GM12878 (cell line): ENCODE results near the gene PTPN22. TPM values are rescaled to one million over a fixed set of nuclear protein-coding genes. Genes with fewer than 3 reads are reported as not detected.

ENCODE experiments used
- ATAC-seq: fragments of 200-7000 bp; cut with Tn5 transposase; 3 replicates; pipeline ENCODE4 v1.9.1; 2020; ENCODE audit warnings: mild to moderate bottlenecking, moderate library complexity
- BruUV-seq: library from RNA; stranded (reverse); fragments of 400-500 nt; replicated peaks from 2 replicates; lab custom pipeline; 2021; lab: Mats Ljungman, UMichigan
- CTCF ChIA-PET: fragments of 300-600 bp; sonication (Branson Sonifier 250); formaldehyde crosslinking; extraction: SDS; loops from one replicate; lab custom pipeline; 2021; ENCODE audit warnings: inconsistent platforms; lab: Yijun Ruan, JAX
- POLR2A ChIA-PET: fragments of 350-600 bp; formaldehyde crosslinking; extraction: SDS; loops from one replicate; lab custom pipeline; 2021; ENCODE audit warnings: inconsistent platforms; lab: Charles Lee
- RAD21 ChIA-PET: fragments of 300-600 bp; sonication (Branson Sonifier 250); formaldehyde crosslinking; loops from one replicate; lab custom pipeline; 2023; ENCODE audit warnings: antibody characterized with exemption; ENCODE audit not compliant: unreplicated experiment; lab: Charles Lee
- SMC1A ChIA-PET: fragments of 300-600 bp; sonication (Branson Sonifier 250); formaldehyde crosslinking; loops from one replicate; lab custom pipeline; 2023; ENCODE audit not compliant: unreplicated experiment, uncharacterized antibody; lab: Charles Lee
- DNase-seq: peaks from one replicate; pipeline ENCODE4 v3.0.0-alpha.2; 2011; ENCODE audit warnings: low read depth, low spot score
- FAIRE-seq: peaks from 3 replicates; lab custom pipeline; 2011; peaks lifted over from hg19 to GRCh38; lab: Jason Lieb, UNC
- H2AFZ ChIP-seq: 2 replicates; pipeline ENCODE4 v1.6.0; 2011; ENCODE audit warnings: low read depth, low read length, control low read depth; ENCODE audit not compliant: control insufficient read depth
- H3K27ac ChIP-seq: 2 replicates; pipeline ENCODE4 v1.5.1; 2011; ENCODE audit warnings: control low read depth; ENCODE audit not compliant: control insufficient read depth, insufficient read depth
- H3K27me3 ChIP-seq, 2 experiments: replicated peaks in 1 of 2; 2 replicates each; pipeline versions ENCODE4 v1.6.0 to v1.6.1; 2011; ENCODE audit warnings: low read length in 1 of 2; ENCODE audit not compliant: control insufficient read depth in 2 of 2, insufficient read depth in 2 of 2
- H3K36me3 ChIP-seq, 2 experiments: 2 replicates each; pipeline ENCODE4 v1.5.1; 2011; ENCODE audit warnings: low read length in 1 of 2; ENCODE audit not compliant: control insufficient read depth in 2 of 2, insufficient read depth in 2 of 2
- H3K4me1 ChIP-seq: 2 replicates; pipeline ENCODE4 v1.6.1; 2011; ENCODE audit warnings: mild to moderate bottlenecking, low read length, moderate library complexity, mixed read lengths; ENCODE audit not compliant: control insufficient read depth, insufficient read depth
- H3K4me2 ChIP-seq: 2 replicates; pipeline ENCODE4 v1.6.0; 2011; ENCODE audit warnings: control low read depth; ENCODE audit not compliant: control insufficient read depth, insufficient read depth
- H3K4me3 ChIP-seq: fragments of 200-600 bp; sonication (generic); 2 replicates; pipeline ENCODE4 v1.5.1; 2016
- H3K79me2 ChIP-seq: 2 replicates; pipeline ENCODE4 v1.6.0; 2011; ENCODE audit warnings: low read length; ENCODE audit not compliant: control insufficient read depth, insufficient read depth
- H3K9ac ChIP-seq: 2 replicates; pipeline ENCODE4 v1.8.0; 2011; ENCODE audit warnings: low read length, control low read depth, mixed read lengths; ENCODE audit not compliant: control insufficient read depth, insufficient read depth
- H3K9me3 ChIP-seq: replicated peaks from 3 replicates; pipeline ENCODE4 v1.5.1; 2011; ENCODE audit warnings: mild to moderate bottlenecking, low read length; ENCODE audit not compliant: control insufficient read depth, insufficient read depth
- H4K20me1 ChIP-seq: 2 replicates; pipeline ENCODE4 v1.6.0; 2011; ENCODE audit not compliant: control insufficient read depth, insufficient read depth
- CREB1 ChIP-seq: IDR thresholded peaks from 2 replicates; pipeline ENCODE4 v1.6.1; 2012; ENCODE audit warnings: low read depth, mild to moderate bottlenecking, inconsistent platforms
- KAT2A ChIP-seq: conservative IDR thresholded peaks from 2 replicates; pipeline ENCODE4 v1.6.1; 2011; ENCODE audit warnings: low read depth, low read length; ENCODE audit not compliant: control insufficient read depth
- KLF5 ChIP-seq: fragments of 450-650 bp; IDR thresholded peaks from 2 replicates; pipeline ENCODE4 v1.6.1; 2014; ENCODE audit warnings: mild to moderate bottlenecking; ENCODE audit not compliant: partially characterized antibody
- MEF2B ChIP-seq: fragments of 450-650 bp; IDR thresholded peaks from 2 replicates; pipeline ENCODE4 v1.6.1; 2018; ENCODE audit warnings: mild to moderate bottlenecking, moderate library complexity; ENCODE audit not compliant: partially characterized antibody, poor library complexity, severe bottlenecking
- NR2F1 ChIP-seq: fragments of 450-650 bp; conservative IDR thresholded peaks from 2 replicates; pipeline ENCODE4 v1.6.1; 2017; ENCODE audit warnings: mild to moderate bottlenecking
- RUNX3 ChIP-seq: IDR thresholded peaks from 2 replicates; pipeline ENCODE4 v1.6.1; 2012; ENCODE audit warnings: low read length, inconsistent platforms
- SIN3A ChIP-seq: IDR thresholded peaks from 2 replicates; pipeline ENCODE4 v1.6.1; 2012; ENCODE audit warnings: low read depth, low read length, improper control_type of control experiment
- SMC3 ChIP-seq: IDR thresholded peaks from 2 replicates; pipeline ENCODE4 v1.6.1; 2011; ENCODE audit warnings: low read length, improper control_type of control experiment, borderline replicate concordance
- SPI1 ChIP-seq: IDR thresholded peaks from 2 replicates; pipeline ENCODE4 v1.6.1; 2011; ENCODE audit warnings: low read depth, mild to moderate bottlenecking, low read length, moderate library complexity, borderline replicate concordance; ENCODE audit not compliant: insufficient read depth
- WGBS: methylation state at CpG from one replicate; pipeline ENCODE4 v1.1.6; 2016; ENCODE audit warnings: low lambda C conversion rate; ENCODE audit not compliant: insufficient replicate concordance, insufficient coverage; ENCODE audit errors: missing lambda C conversion rate; 5-methylcytosine and 5-hydroxymethylcytosine counted together
- in situ Hi-C: fragments of 300-500 bp; cut with MboI; formaldehyde crosslinking; loops from 9 replicates; pipeline ENCODE4 v1.14.3; 2018; ENCODE audit warnings: mixed read lengths
- intact Hi-C: fragments of 100-400 bp; cut with micrococcal nuclease; formaldehyde crosslinking; loops from one replicate; pipeline ENCODE4 v1.14.2; 2022; ENCODE audit not compliant: unreplicated experiment
- polyA plus RNA-seq, 11 experiments: library from polyadenylated mRNA; depleted of rRNA in 4 of 11; unstranded in 6 of 11; stranded (reverse) in 5 of 11; fragments of >200 nt; fragmentation: Nextera tagmentation in 4 of 11; fragmentation: Illumina TruSeq in 1 of 11; extraction: Ambion mirVana in 4 of 11; extraction: Trizol in 1 of 11; gene quantifications; 1 replicate in 1 of 11; 2 replicates in 10 of 11; pipeline versions ENCODE4 v1.2.1 to v1.2.3, GENCODE V29; 2011 to 2016; ENCODE audit warnings: inconsistent platforms in 2 of 11, missing spikeins in 2 of 11, low read depth in 1 of 11
- total RNA-seq, 4 experiments: library from RNA; depleted of rRNA in 3 of 4; stranded (reverse); fragments of >200 nt in 3 of 4; fragmentation: Illumina TruSeq in 1 of 4; extraction: Trizol in 1 of 4; gene quantifications; 2 replicates each; pipeline versions ENCODE4 v1.2.1 to v1.2.3, GENCODE V29; 2013 to 2021
- TF ChIP-seq, protein P1 (sequence below): IDR thresholded peaks from 2 replicates; pipeline ENCODE4 v1.6.1; 2011; ENCODE audit warnings: borderline replicate concordance, low read depth, mild to moderate bottlenecking, moderate library complexity, mixed read lengths, low read length; ENCODE audit not compliant: insufficient read depth; ENCODE audit errors: extremely low read length
- TF ChIP-seq, protein P2 (sequence below): fragments of 450-650 bp; IDR thresholded peaks from 2 replicates; pipeline ENCODE4 v1.6.1; 2017; ENCODE audit warnings: low read depth, mild to moderate bottlenecking, moderate library complexity

Gene PTPN22
- total and polyA plus RNA-seq, 10 of the 15 experiments (the other 5 are each of a cell fraction or from before 2014, with no cell fraction given), result 22.8 to 65.1 (median 44.9) TPM

DNA sequence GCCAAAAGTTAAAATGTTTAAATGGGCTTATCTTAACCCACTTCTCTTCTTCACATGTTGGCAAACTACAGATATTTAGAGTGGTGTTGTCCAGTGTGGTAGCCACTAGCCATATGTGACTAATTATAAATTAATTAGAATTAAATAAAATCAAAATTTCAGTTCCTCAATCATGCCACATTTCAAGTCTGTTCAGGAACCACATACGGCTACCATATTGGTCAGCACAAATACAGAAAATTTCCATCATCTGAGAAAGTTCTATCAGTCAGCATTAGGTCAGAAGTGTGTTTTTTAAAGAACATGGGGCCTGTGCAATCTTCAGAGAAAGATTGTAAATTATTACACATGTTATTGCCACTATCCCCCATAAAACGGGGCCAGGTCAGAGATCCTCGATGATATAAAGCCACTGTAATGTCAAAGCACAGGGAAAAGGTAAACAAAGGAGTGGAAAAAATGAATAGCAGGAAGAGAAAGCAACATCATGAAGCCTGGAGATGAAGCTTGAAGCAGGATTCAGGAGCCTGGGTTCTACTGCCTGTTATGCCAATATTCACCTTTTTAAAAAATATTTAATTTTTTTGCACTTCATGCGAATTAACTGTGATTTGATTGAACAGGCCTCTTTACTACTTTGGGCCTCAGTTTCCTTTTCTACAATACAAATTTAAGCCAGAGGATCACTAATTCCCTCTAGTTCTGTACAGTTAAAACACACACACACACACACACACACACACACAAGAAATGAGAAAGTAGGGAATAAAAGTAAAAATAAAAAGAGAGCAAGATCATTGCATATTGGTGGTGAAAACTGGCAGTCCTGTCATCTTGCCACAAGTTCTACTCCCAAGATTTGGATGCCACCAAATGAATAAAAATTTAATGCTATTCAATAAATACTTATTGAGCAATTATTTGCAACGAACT is 61.6 kb downstream of the PTPN22 start:
- FAIRE-seq (no peak), ATAC-seq (0 out of 3 replicates have a peak, but pooled peaks have one; percentile 1)
- POLR2A ChIA-PET, result interaction anchor here (0.5 to 2.9 kb wide), 3 partner anchors 16 to 1213 kb away, joined by 3 to 16 read pairs (median 5); no protein-coding TSS in a partner anchor
- H3K36me3 ChIP-seq, result peaks cover 0 to 4% of the 10 kb centered on the region in 2 experiments; a peak in 1 of 4 replicates
- TF ChIP-seq SIN3A, result 0 out of 2 replicates have a peak, but pooled peaks have one; percentile 30
- TF ChIP-seq, protein P1, sequence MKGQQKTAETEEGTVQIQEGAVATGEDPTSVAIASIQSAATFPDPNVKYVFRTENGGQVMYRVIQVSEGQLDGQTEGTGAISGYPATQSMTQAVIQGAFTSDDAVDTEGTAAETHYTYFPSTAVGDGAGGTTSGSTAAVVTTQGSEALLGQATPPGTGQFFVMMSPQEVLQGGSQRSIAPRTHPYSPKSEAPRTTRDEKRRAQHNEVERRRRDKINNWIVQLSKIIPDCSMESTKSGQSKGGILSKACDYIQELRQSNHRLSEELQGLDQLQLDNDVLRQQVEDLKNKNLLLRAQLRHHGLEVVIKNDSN, result no peak
- TF ChIP-seq SPI1, result peak; percentile 55; the same call in 1 of the 2 replicates
- no peak for TF ChIP-seq SMC3
- TF ChIP-seq KLF5, result no peak
- TF ChIP-seq, protein P2, sequence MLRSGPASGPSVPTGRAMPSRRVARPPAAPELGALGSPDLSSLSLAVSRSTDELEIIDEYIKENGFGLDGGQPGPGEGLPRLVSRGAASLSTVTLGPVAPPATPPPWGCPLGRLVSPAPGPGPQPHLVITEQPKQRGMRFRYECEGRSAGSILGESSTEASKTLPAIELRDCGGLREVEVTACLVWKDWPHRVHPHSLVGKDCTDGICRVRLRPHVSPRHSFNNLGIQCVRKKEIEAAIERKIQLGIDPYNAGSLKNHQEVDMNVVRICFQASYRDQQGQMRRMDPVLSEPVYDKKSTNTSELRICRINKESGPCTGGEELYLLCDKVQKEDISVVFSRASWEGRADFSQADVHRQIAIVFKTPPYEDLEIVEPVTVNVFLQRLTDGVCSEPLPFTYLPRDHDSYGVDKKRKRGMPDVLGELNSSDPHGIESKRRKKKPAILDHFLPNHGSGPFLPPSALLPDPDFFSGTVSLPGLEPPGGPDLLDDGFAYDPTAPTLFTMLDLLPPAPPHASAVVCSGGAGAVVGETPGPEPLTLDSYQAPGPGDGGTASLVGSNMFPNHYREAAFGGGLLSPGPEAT, result no peak
- no peak for TF ChIP-seq KAT2A
- TF ChIP-seq CREB1, result no peak
- no peak for TF ChIP-seq MEF2B
- no peak for TF ChIP-seq NR2F1
- TF ChIP-seq RUNX3, result peak; percentile 24; the same call in 1 of the 2 replicates
- TF ChIP-seq, all 136 proteins: peak for 3
- H3K9ac ChIP-seq, result peak overlapping the region; percentile 2; the same call in 1 of the 2 replicates
- H3K4me2 ChIP-seq, result peak overlapping the region; percentile 89
- no peaks in the 10 kb centered on the region for H3K4me1 ChIP-seq
- ChIA-PET RAD21 (interaction anchor here (3.0 kb wide), 1 partner anchor 52 kb away, joined by 55 read pairs; the partner anchor contains the start of gene PHTF1), SMC1A (interaction anchor here (1.0 to 4.9 kb wide), 2 partner anchors 16 to 50 kb away, joined by 5 to 30 read pairs; partner anchors contain the start of gene PHTF1), CTCF (interaction anchor here (1.7 kb wide), 1 partner anchor 121 kb away, joined by 4 read pairs; no protein-coding TSS in a partner anchor)
- peaks cover 67% of the 10 kb centered on the region for H3K79me2 ChIP-seq
- no peaks in the 10 kb centered on the region for H4K20me1 ChIP-seq
- no peaks in the 10 kb centered on the region for H3K27me3 ChIP-seq
- intact Hi-C loops (loop anchor here (2.0 kb wide), 1 partner anchor 51 kb away; the partner anchor contains the start of gene PHTF1), in situ Hi-C loops (no loop called here)
- peak overlapping the region; percentile 75 for H3K4me3 ChIP-seq
- no peaks in the 10 kb centered on the region; the same call in 1 of the 3 replicates for H3K9me3 ChIP-seq
- no peak for DNase-seq
- BruUV-seq, result no TSS peak
- H2AFZ ChIP-seq, result no peak overlapping the region
- WGBS, result 41% methylated on average over 5 of the region's 5 CpGs
- peak overlapping the region; percentile 0; the same call in 1 of the 2 replicates for H3K27ac ChIP-seq
